CD4-positive, alpha-beta T cell (primary cell): Measurements from ENCODE around the gene C1GALT1. TPM values are rescaled to one million over a fixed set of nuclear protein-coding genes. Genes with fewer than 3 reads are reported as not detected.

Experiments used
- ATAC-seq: fragments of 200-7000 bp; cut with Tn5 transposase; one replicate; pipeline ENCODE4 v1.10.0; 2022; ENCODE audit warnings: mild to moderate bottlenecking; ENCODE audit not compliant: poor library complexity
- CTCF ChIA-PET: fragments of 350-600 bp; sonication (Branson Sonifier 250); formaldehyde crosslinking; loops from one replicate; lab custom pipeline; 2021; ENCODE audit warnings: antibody characterized with exemption, inconsistent platforms; lab: Charles Lee
- POLR2A ChIA-PET: fragments of 350-600 bp; sonication (Branson Sonifier 250); formaldehyde crosslinking; loops from one replicate; lab custom pipeline; 2021; ENCODE audit warnings: antibody characterized with exemption, inconsistent platforms; lab: Charles Lee
- DNase-seq, 14 experiments: peaks; one replicate each; pipeline ENCODE4 v3.0.0-alpha.2; 2013 to 2020; ENCODE audit warnings: mixed read lengths in 2 of 14
- H3K27ac ChIP-seq, 2 donors: one replicate each; pipeline versions ENCODE4 v1.5.1 to v1.7.0; 2013; ENCODE audit warnings: low read length in 2 of 2, low read depth in 1 of 2, mild to moderate bottlenecking in 1 of 2
- H3K27me3 ChIP-seq, 2 experiments: 1 replicate in 1 of 2; 2 replicates in 1 of 2; pipeline versions ENCODE4 v1.6.1 to v1.7.0; 2013; ENCODE audit warnings: low read length in 2 of 2, control low read depth in 1 of 2, mild to moderate bottlenecking in 1 of 2, moderate library complexity in 1 of 2; ENCODE audit not compliant: insufficient read depth in 2 of 2, control insufficient read depth in 1 of 2
- H3K36me3 ChIP-seq: one replicate; pipeline ENCODE4 v1.6.1; 2013; ENCODE audit warnings: low read length, control low read depth; ENCODE audit not compliant: insufficient read depth
- H3K4me1 ChIP-seq: one replicate; pipeline ENCODE4 v1.6.1; 2013; ENCODE audit warnings: low read length, control low read depth; ENCODE audit not compliant: insufficient read depth
- H3K4me3 ChIP-seq: one replicate; pipeline ENCODE4 v1.5.1; 2013; ENCODE audit warnings: mild to moderate bottlenecking, low read length, moderate library complexity
- H3K9me3 ChIP-seq, 2 experiments: 1 replicate in 1 of 2; 2 replicates in 1 of 2; pipeline versions ENCODE4 v1.6.1 to v1.7.0; 2013; ENCODE audit warnings: low read length in 2 of 2, mild to moderate bottlenecking in 2 of 2, control low read depth in 1 of 2, moderate library complexity in 1 of 2; ENCODE audit not compliant: control insufficient read depth in 1 of 2, insufficient read depth in 1 of 2
- H3K27ac Mint-ChIP-seq: one replicate; pipeline ENCODE4 v1.8.0; 2020; ENCODE audit warnings: mixed read lengths
- H3K27me3 Mint-ChIP-seq: one replicate; pipeline ENCODE4 v1.8.0; 2021; ENCODE audit warnings: mixed read lengths
- H3K36me3 Mint-ChIP-seq: one replicate; pipeline ENCODE4 v1.8.0; 2021; ENCODE audit warnings: low read depth, mixed read lengths
- H3K4me1 Mint-ChIP-seq: one replicate; pipeline ENCODE4 v1.8.0; 2021; ENCODE audit warnings: low read depth, mixed read lengths
- H3K4me3 Mint-ChIP-seq: one replicate; pipeline ENCODE4 v1.8.0; 2020; ENCODE audit warnings: mild to moderate bottlenecking, mixed read lengths
- H3K9me3 Mint-ChIP-seq: one replicate; pipeline ENCODE4 v1.8.0; 2020; ENCODE audit warnings: mixed read lengths
- intact Hi-C, 2 experiments: fragments of 100-400 bp; cut with DNase I in 1 of 2; cut with micrococcal nuclease in 1 of 2; formaldehyde crosslinking; loops; one replicate each; pipeline versions ENCODE4 v1.15.1 to v1.9.0; 2023 to 2025; cut with DNase I, micrococcal nuclease
- total RNA-seq, 174 experiments: library from RNA in 2 of 174; stranded (reverse) in 2 of 174; gene quantifications; one replicate each; pipeline ENCODE4 v1.2.3 and lab custom pipeline; 2021 to 2026
- TF ChIP-seq, protein P1 (sequence below): fragments of 200-600 bp; IDR thresholded peaks from one replicate; pipeline ENCODE4 v1.8.0; 2022; ENCODE audit warnings: antibody characterized with exemption, mild to moderate bottlenecking

Gene C1GALT1
- total RNA-seq, 2 experiments from 2014 or later, result 49.4 to 51.9 TPM

GRCh38 chr7:7159063-7159658, 23.2 kb upstream of the C1GALT1 start:
- peak overlapping the region; percentile 46 to 72 for H3K27ac ChIP-seq
- no peaks in the 10 kb centered on the region for H3K27me3 Mint-ChIP-seq
- H3K4me1 ChIP-seq, result peaks cover 24% of the 10 kb centered on the region
- H3K27ac Mint-ChIP-seq, result peak overlapping the region; percentile 85
- H3K4me3 ChIP-seq, result peak overlapping the region; percentile 32
- TF ChIP-seq, protein P1, sequence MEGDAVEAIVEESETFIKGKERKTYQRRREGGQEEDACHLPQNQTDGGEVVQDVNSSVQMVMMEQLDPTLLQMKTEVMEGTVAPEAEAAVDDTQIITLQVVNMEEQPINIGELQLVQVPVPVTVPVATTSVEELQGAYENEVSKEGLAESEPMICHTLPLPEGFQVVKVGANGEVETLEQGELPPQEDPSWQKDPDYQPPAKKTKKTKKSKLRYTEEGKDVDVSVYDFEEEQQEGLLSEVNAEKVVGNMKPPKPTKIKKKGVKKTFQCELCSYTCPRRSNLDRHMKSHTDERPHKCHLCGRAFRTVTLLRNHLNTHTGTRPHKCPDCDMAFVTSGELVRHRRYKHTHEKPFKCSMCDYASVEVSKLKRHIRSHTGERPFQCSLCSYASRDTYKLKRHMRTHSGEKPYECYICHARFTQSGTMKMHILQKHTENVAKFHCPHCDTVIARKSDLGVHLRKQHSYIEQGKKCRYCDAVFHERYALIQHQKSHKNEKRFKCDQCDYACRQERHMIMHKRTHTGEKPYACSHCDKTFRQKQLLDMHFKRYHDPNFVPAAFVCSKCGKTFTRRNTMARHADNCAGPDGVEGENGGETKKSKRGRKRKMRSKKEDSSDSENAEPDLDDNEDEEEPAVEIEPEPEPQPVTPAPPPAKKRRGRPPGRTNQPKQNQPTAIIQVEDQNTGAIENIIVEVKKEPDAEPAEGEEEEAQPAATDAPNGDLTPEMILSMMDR, result no peak
- intact Hi-C loops, result loop anchor here in 1 of 2 experiments (10.0 kb wide), 2 partner anchors 46 to 54 kb away; no protein-coding TSS in a partner anchor
- no peaks in the 10 kb centered on the region for H3K27me3 ChIP-seq
- H3K9me3 Mint-ChIP-seq, result no peaks in the 10 kb centered on the region
- ChIA-PET CTCF (interaction anchor here (3.2 kb wide), 1 partner anchor 23 kb away, joined by 15 read pairs; the partner anchor contains the start of gene C1GALT1), POLR2A (interaction anchor here (2.4 to 5.4 kb wide), 3 partner anchors 18 to 56 kb away, joined by 8 to 119 read pairs (median 10); partner anchors contain the start of gene C1GALT1)
- peaks cover 0 to under 1% of the 10 kb centered on the region in 2 experiments for H3K9me3 ChIP-seq
- peaks cover 66% of the 10 kb centered on the region for H3K4me1 Mint-ChIP-seq
- peak overlapping the region; percentile 81 for H3K4me3 Mint-ChIP-seq
- DNase-seq, result peak in 3 of 14 experiments; percentile 12 to 52 (median 34)
- no peaks in the 10 kb centered on the region for H3K36me3 ChIP-seq
- ATAC-seq, result no peak
- H3K36me3 Mint-ChIP-seq, result peaks cover 17% of the 10 kb centered on the region

- intact Hi-C loops, result no loop called here
- ATAC-seq, result no peak
- Histone ChIP-seq H3K36me3 (no peaks in the 10 kb centered on the region), H3K4me1 (peaks cover 12% of the 10 kb centered on the region), H3K9me3 (no peaks in the 10 kb centered on the region), H3K27me3 (no peaks in the 10 kb centered on the region), H3K4me3 (no peak overlapping the region), H3K27ac (no peak overlapping the region)
- Mint-ChIP-seq H3K9me3 (no peaks in the 10 kb centered on the region), H3K4me1 (peaks cover 60% of the 10 kb centered on the region), H3K4me3 (no peak overlapping the region), H3K27me3 (no peaks in the 10 kb centered on the region), H3K36me3 (peaks cover 35% of the 10 kb centered on the region), H3K27ac (peak overlapping the region; percentile 57)
- ChIA-PET CTCF (no interaction called here), POLR2A (interaction anchor here (0.7 to 2.1 kb wide), 2 partner anchors 10 to 17 kb away, joined by 5 to 17 read pairs; partner anchors contain the start of gene C1GALT1)
- no peak for DNase-seq
- TF ChIP-seq, protein P1, result no peak
These were observed 17.8 kb upstream of the C1GALT1 start for GRCh38 chr7:7164591-7164990.

GRCh38 chr7:7165372-7165771, 17.0 kb upstream of the C1GALT1 start:
- ChIA-PET POLR2A (interaction anchor here (0.6 to 2.1 kb wide), 5 partner anchors 8 to 257 kb away, joined by 3 to 17 read pairs (median 3); partner anchors contain the start of gene C1GALT1), CTCF (no interaction called here)
- peaks cover 7% of the 10 kb centered on the region for H3K4me1 ChIP-seq
- H3K36me3 ChIP-seq, result no peaks in the 10 kb centered on the region
- no peak overlapping the region for H3K27ac ChIP-seq
- Mint-ChIP-seq H3K4me1 (peaks cover 52% of the 10 kb centered on the region), H3K36me3 (peaks cover 36% of the 10 kb centered on the region), H3K27me3 (no peaks in the 10 kb centered on the region), H3K4me3 (peak overlapping the region; percentile 14), H3K9me3 (no peaks in the 10 kb centered on the region), H3K27ac (peak overlapping the region; percentile 57)
- H3K4me3 ChIP-seq, result no peak overlapping the region
- no peaks in the 10 kb centered on the region for H3K9me3 ChIP-seq
- no peak for DNase-seq
- intact Hi-C loops, result no loop called here
- no peak for ATAC-seq
- H3K27me3 ChIP-seq, result no peaks in the 10 kb centered on the region
- TF ChIP-seq, protein P1, result no peak
